Vagina (tissue), 2 donors: ENCODE measurements around the gene GTF3C5.
"Not testable (repeated sequence)": the region's sequence is repeated elsewhere in the genome, so short reads cannot be mapped to it uniquely, and the experiment has no call there.

ENCODE experiments used
- POLR2A ChIP-seq, 2 donors: fragments of 450-650 bp; IDR thresholded peaks; one replicate each; pipeline ENCODE4 v1.6.1; 2017; ENCODE audit warnings: antibody characterized with exemption in 2 of 2, mild to moderate bottlenecking in 2 of 2, moderate library complexity in 2 of 2
- TF ChIP-seq, protein P1 (sequence below), 3 experiments: fragments of 450-650 bp in 2 of 3; fragments of 200-600 bp in 1 of 3; sonication (generic) in 1 of 3; IDR thresholded peaks; one replicate each; pipeline ENCODE4 v1.5.1; 2017 to 2019; ENCODE audit warnings: antibody characterized with exemption in 3 of 3, mild to moderate bottlenecking in 2 of 3, moderate library complexity in 2 of 3

DNA sequence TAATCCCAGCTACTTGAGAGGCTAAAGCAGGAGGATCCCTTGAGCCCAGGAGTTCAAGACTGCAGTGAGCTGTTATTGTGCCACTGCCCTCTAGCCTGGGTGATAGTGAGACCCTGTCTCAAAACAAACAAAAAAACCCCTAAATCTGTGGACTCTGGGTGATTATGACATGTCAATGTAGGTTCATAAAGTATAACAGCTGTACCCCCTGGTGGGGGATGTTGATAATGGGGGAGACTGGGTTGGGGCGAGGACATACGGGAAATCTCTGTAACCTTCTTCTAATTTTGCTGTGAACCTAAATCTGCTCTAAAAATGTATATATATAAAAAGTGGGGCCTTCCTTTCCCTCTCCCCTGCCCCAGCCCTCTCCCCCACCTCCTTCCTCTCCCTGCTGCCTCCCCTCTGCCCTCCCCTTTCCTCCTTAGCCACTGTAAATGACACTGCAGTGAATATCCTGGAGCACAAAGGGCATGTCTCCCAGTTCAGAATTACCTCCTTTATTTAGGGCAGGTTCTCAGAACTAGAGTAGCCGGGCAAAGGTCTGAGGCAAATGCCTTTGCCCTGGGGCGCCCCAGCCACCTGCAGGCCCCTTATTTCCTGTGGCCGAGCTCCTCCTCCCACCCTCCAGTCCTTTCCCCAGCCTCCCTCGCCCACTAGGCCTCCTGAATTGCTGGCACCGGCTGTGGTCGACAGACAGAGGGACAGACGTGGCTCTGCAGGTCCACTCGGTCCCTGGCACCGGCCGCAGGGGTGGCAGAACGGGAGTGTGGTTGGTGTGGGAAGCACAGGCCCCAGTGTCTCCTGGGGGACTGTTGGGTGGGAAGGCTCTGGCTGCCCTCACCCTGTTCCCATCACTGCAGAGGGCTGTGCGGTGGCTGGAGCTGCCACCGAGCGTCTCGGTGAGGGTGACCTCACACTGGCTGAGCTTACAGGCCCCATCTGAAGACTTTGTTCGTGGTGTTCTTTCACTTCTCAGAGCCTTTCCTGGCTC, 50.3 kb downstream of the GTF3C5 start:
- TF ChIP-seq, protein P1, sequence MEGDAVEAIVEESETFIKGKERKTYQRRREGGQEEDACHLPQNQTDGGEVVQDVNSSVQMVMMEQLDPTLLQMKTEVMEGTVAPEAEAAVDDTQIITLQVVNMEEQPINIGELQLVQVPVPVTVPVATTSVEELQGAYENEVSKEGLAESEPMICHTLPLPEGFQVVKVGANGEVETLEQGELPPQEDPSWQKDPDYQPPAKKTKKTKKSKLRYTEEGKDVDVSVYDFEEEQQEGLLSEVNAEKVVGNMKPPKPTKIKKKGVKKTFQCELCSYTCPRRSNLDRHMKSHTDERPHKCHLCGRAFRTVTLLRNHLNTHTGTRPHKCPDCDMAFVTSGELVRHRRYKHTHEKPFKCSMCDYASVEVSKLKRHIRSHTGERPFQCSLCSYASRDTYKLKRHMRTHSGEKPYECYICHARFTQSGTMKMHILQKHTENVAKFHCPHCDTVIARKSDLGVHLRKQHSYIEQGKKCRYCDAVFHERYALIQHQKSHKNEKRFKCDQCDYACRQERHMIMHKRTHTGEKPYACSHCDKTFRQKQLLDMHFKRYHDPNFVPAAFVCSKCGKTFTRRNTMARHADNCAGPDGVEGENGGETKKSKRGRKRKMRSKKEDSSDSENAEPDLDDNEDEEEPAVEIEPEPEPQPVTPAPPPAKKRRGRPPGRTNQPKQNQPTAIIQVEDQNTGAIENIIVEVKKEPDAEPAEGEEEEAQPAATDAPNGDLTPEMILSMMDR (IDR thresholded peaks at IDR 0.05), result not testable (repeated sequence)
- TF ChIP-seq POLR2A (IDR thresholded peaks at IDR 0.05), result not testable (repeated sequence)
